ENCODE results near the gene UNK.

UNK gene

GRCh38 chr17:75822119-75822799 lies 37.7 kb downstream of the UNK start:
- no peak for DNase-seq

DNA sequence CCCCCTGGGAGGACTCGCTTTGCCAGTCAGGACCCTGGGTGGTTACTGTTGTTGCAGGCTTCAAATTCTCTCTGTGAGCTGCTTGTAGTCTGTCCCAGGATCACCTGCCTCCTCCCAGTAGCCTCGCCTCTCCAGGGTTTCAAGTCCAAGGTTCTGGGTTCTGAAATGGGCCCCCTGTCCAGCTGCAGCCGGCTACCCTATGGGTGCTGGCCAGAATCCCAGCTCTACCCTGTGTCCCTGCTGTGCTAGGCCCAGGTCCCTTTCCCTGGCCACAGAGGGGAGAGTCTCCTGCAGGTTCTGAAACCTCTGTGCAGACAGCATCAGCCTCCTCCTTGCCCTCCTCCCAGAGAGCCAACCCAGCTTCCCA lies 38.2 kb downstream of the UNK start:
- no peak for DNase-seq

- no peak for DNase-seq
Observed at GRCh38 chr17:75823257-75824041, 38.8 kb downstream of the UNK start.

DNA sequence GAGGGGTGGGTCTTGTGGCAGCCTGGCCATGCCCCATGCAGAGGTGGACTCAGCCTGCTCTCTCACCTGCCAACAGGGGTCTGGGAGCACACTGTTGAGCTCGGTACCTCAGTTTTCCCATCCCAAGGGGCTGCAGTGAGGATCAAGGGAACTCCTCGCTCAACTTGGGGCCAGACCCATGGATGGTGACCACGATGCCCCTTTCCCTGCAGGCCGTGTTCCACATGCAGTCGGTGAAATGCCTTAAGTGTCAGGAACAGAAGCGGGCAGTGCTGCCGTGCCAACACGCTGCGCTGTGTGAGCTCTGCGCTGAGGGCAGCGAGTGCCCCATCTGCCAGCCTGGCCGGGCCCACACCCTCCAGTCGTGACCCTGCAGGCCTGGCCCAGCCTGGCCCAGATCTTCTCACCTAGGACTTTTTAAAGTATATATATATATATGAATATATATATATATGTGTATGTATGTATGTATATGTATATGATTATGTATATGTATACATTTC lies 39.5 kb downstream of the UNK start:
- DNase-seq: no peak

DNA sequence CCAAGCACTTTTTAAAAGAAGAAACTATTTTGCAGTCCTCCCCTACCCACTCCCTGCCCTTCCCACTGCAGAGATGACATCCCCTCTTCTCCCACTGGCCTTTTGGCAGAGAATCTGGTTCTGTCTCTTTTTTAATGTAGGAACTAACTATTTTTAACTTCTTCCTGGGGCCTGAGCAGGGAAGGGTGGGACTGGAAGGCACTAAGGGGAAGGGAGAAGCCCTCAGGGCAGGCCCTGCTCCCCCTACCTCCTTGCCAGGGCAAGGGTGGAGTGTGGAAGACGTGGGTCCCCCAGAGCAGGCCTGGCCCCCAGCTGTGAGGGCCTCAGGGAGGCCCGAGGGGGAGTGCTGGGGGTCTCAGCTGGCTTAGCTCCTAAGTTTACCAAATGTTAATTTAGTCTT lies 40.1 kb downstream of the UNK start:
- DNase-seq: no peak

DNA sequence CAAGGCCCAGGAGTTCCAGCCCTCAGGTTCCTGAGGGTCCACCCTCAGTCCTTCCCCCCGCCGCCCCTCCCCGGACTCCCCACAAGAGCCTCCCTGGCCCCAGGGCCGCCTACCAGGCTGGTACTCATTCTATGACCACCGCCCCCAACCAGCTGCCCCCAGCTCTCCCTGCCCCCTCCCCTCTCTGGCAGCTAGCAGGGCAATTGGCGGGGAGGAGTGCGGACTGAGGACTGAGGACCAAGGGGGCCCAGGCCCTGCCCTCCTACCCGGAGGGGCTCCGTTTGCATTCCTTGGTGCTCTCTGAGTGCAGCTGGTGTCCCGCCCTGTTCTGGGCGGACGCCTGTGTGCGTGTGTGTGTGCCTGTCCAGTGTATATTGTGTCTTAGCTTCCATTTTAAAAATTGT lies 40.5 kb downstream of the UNK start:
- DNase-seq: no peak

- DNase-seq: no peak
Observed at GRCh38 chr17:75825748-75826370, 41.3 kb downstream of the UNK start.

GRCh38 chr17:75826561-75827307 lies 42.1 kb downstream of the UNK start:
- no peak for DNase-seq

DNA sequence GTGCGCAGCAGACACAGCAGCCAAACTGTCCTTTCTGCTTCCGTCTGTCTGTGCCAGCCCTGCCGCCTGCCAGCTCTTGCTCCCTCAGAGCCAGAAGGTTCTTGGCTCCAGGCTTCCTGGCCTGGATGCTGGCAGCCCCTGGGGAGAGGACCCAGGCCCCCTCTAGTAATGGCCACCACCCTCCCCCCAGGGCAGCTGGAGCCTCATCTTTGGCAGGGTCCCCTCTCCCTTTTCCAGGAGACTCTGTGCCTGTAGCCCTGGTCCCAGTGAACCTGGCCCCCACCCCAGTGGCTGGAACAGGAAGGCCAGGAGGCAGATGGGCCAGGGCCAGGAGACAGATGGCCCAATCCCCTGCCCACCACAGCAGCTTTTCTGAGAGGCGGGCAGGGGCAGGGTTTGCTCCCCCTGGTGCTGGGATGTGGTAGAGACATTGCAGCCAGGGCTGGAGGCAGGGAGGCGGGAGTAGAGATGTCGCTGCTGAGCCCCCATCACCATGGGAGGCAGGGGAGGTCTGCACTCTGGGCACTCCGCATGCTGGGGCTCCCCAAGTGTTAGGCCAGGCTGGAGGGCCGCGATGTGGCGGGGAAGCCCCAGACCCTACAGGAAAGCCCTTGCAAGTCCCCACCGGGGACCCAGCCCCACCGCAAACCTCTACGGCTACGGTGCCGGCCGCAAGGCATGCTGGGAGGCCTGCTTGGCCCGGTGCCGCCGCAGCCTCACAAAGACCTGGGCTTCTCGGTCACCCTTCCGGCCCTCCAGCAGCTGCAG lies 42.9 kb downstream of the UNK start:
- DNase-seq: peak in 1 of 3 experiments; percentile 17

DNA sequence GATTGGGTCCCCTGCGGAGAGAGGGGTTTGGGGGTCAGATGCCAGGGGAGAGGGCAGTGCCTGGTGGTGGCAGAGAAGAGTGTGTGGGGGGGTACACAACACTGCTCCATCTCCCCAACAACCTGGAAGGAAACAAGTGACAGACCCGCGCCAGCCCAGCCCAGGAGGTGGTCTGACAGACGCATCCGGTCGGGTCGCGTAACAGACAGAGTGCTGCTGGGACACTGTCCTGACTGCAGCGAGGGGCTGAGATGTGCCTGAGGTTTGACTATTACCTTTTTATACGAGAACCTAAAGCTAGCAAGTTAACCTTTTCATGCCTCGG lies 43.4 kb downstream of the UNK start:
- no peak for DNase-seq

DNA sequence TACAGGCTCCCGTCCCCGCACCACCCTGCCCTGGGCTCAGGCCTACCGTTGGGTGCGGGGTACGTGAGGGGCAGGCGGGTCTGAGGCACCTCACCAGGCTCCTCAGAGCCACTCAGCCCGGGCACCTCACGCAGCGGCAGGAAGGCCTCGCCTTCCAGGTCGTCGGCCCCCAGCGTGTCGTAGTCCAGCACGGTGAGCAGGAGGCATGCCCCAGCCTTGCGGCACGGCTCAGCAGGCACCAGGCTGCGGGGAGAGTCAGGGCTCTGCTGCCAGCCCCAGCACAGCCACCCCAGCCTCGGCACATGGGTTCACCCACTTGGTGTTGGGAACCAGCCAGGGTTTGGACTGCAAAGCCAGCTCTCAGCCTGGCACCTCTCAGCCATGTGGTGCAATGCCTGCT lies 44.1 kb downstream of the UNK start:
- DNase-seq: no peak

GRCh38 chr17:75829747-75830146 lies 45.1 kb downstream of the UNK start:
- DNase-seq: no peak

DNA sequence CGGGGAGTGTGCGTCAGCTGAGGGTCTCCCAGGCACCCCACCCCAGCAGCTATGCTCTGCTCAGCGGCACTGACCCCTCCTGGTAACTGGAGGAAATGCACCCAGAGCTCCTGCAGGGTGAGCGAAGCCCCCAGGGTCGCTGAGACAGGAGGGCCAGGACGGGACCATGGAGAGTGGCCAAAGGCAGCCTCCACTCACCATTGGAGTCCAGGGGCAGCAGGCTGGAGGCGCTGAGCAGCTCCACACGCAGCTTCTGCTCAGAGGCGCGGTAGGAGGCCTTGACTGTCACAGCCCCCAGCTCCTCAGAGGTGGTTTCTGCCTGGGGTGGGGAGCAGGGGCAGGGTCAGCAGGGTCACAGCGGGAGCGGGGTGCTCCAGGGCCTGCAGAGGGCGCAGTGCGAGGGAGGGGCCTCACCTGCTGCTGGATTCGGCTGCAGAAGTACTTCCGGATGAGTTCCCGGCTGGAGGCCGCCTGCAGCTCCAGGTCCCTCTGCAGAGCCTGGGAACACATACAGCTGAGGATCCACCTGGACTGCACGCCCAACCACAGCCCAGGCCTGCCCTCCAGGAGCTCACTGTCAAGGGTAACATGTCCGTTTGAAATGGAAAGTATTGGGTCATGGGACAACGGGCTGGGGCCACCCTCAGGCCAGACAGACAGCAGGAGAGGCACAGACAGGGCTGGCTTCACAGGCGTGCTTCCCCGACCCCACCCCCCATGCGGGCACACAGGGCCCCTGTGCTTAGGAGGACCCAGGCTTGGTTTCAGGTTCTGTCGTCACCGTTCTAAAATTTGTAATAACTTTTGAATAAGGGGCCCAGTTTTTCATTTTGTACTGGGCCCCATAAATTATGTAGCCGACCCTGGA lies 45.8 kb downstream of the UNK start:
- no peak for DNase-seq

GRCh38 chr17:75831032-75831571 lies 46.5 kb downstream of the UNK start:
- no peak for DNase-seq

GRCh38 chr17:75832164-75832651 lies 47.6 kb downstream of the UNK start:
- DNase-seq: no peak

DNA sequence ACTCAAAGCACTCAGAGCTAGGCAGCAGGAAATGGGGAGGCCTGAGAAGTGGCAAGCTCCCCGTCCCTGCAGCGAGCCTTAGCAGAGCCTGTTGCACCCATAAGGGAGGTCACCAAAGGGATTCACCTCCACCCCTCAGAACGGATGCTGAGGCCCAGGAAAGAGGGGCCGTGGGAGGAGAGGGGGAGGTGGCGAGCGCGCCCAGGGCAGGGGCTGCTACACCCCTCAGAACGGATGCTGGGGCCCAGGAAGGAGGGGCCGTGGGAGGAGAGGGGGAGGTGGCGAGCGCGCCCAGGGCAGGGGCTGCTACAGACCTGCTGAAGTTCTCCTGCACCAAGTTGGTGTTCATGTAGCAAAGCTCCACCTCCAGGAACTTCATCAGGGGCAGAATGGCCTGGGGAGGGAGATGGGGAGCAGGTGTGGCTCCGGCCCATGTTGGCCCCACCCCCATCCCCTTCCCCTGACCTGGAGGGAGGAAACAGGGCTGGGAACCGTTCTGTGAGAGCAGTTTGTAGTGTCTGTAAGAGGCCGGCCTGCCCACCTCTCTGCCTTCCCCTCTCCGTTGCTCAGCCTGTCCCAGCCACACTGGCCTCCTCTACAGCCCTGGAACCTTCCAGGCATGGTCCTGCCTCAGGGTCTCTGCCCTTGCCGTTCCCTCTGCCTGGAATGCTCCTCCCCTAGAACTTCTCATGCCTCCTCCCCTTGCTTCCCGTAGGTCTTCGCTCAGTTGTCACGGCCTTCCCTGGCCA lies 48.2 kb downstream of the UNK start:
- DNase-seq: no peak

GRCh38 chr17:75834279-75834920 lies 49.8 kb downstream of the UNK start:
- no peak for DNase-seq

DNA sequence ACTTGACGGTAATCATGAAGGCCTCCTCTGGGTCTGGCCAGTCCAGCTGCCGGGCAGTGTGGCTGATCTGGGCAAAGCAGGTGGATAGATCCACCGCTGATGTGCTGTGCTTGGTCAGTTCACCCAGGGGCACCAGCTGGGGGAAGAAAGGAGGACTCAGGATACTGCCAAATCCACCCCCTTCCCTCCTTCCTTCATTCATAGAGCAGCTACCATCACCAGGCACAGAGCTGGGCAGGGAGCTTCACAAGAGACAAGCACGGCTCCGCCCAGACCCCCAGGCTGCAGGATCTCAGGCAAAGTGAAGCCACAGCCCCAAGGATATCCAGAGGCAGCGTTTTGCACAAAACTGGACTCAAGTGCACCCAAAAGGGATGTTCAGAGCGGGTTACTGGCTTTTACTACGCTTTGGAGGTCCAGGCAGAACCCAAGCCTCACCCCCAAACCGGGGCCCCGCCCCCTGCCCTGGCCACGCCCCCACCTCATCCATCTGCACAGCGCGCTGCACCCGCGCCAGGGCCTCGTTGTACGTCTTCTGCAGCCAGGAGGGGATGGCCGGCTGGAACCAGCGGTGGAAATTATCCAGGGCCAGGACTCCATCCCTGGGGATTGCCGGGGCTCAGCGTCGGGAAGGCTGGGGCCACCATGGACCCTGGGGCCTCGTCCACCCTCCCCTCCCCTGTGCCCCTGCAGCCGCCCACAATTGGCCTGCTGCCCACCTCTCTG lies 50.5 kb downstream of the UNK start:
- DNase-seq: peak in 2 of 3 experiments; percentile 32 to 53

DNA sequence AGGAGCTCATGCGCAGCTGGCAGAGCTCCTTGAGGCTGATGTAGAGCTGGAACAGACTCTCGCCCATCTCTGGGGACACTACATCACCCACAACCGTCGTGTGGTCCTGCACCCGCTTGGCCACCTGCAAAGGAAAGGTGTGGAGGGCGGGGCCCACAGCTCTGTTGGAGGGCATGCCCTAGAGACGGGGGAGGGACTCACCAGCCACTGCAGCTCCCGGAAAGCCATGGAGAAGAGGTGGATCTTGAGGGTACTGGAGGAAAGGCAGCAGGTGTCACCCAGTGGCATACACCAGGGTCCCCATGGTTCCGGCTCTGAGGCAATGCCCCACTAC lies 51.0 kb downstream of the UNK start:
- DNase-seq: peak in 1 of 3 experiments; percentile 32
